ENCODE data around the gene LIN37.

GRCh38 chr19:35713506-35713850, 34.9 kb upstream of the LIN37 start:
- TF ChIP-seq CTCF (IDR thresholded peaks at IDR 0.05) (no peak), POLR2AphosphoS5 (IDR thresholded peaks at IDR 0.05; ENCODE audit: low read depth, low read length) (no peak), REST (IDR thresholded peaks at IDR 0.05; ENCODE audit: insufficient read depth in 1 of 2, low read depth in 2 of 2, low read length in 1 of 2) (no peak), TCF7L2 (IDR thresholded peaks at IDR 0.05; ENCODE audit: low read depth, low read length) (no peak), SIN3A (IDR thresholded peaks at IDR 0.05; ENCODE audit: borderline replicate concordance, insufficient read depth, low read depth, low read length) (no peak)

Measured in Panc1 (cell line).